HEK293 (cell line): Measurements from ENCODE around the gene HNRNPA2B1.

Source experiments
- ELK4 ChIP-seq: IDR thresholded peaks from 2 replicates; pipeline ENCODE4 v1.6.1; 2011; ENCODE audit warnings: mild to moderate bottlenecking, low read depth, low read length, borderline replicate concordance
- OSR2 ChIP-seq: fragments of 450-650 bp; formaldehyde crosslinking; IDR thresholded peaks from 2 replicates; pipeline ENCODE4 v1.5.1; 2016; ENCODE audit warnings: missing biosample characterization, missing genetic modification characterization
- OVOL3 ChIP-seq: fragments of 450-650 bp; formaldehyde crosslinking; IDR thresholded peaks from 2 replicates; pipeline ENCODE4 v1.5.1; 2016; ENCODE audit warnings: missing biosample characterization, missing genetic modification characterization
- REPIN1 ChIP-seq: fragments of 450-650 bp; formaldehyde crosslinking; IDR thresholded peaks from 2 replicates; pipeline ENCODE4 v1.5.1; 2017; ENCODE audit warnings: missing biosample characterization, missing genetic modification characterization, low read depth
- REST ChIP-seq: fragments of 450-650 bp; formaldehyde crosslinking; IDR thresholded peaks from 2 replicates; pipeline ENCODE4 v1.5.1; 2016; ENCODE audit warnings: missing biosample characterization, missing genetic modification characterization
- SP7 ChIP-seq: fragments of 450-650 bp; formaldehyde crosslinking; IDR thresholded peaks from 2 replicates; pipeline ENCODE4 v1.5.1; 2016; ENCODE audit warnings: missing biosample characterization, missing genetic modification characterization
- WT1 ChIP-seq: fragments of 450-650 bp; formaldehyde crosslinking; IDR thresholded peaks from 2 replicates; pipeline ENCODE4 v1.5.1; 2016; ENCODE audit warnings: missing biosample characterization, missing genetic modification characterization
- ZBTB10 ChIP-seq: fragments of 450-650 bp; formaldehyde crosslinking; IDR thresholded peaks from 2 replicates; pipeline ENCODE4 v1.5.1; 2016; ENCODE audit warnings: missing biosample characterization, missing genetic modification characterization
- ZBTB17 ChIP-seq: fragments of 450-650 bp; formaldehyde crosslinking; IDR thresholded peaks from 2 replicates; pipeline ENCODE4 v1.5.1; 2016; ENCODE audit warnings: missing biosample characterization, missing genetic modification characterization
- ZBTB48 ChIP-seq: fragments of 450-650 bp; formaldehyde crosslinking; IDR thresholded peaks from 2 replicates; pipeline ENCODE4 v1.5.1; 2016; ENCODE audit warnings: missing biosample characterization, missing genetic modification characterization
- ZBTB6 ChIP-seq: fragments of 450-650 bp; formaldehyde crosslinking; IDR thresholded peaks from 2 replicates; pipeline ENCODE4 v1.5.1; 2017; ENCODE audit warnings: missing biosample characterization, missing genetic modification characterization
- ZFP69B ChIP-seq: fragments of 450-650 bp; formaldehyde crosslinking; IDR thresholded peaks from 2 replicates; pipeline ENCODE4 v1.5.1; 2016; ENCODE audit warnings: missing biosample characterization, missing genetic modification characterization
- ZIC2 ChIP-seq: fragments of 450-650 bp; formaldehyde crosslinking; IDR thresholded peaks from 2 replicates; pipeline ENCODE4 v1.5.1; 2016; ENCODE audit warnings: missing biosample characterization, missing genetic modification characterization
- ZNF114 ChIP-seq: fragments of 450-650 bp; formaldehyde crosslinking; IDR thresholded peaks from 2 replicates; pipeline ENCODE4 v1.5.0; 2017; ENCODE audit warnings: missing biosample characterization, missing genetic modification characterization
- ZNF148 ChIP-seq: fragments of 450-650 bp; formaldehyde crosslinking; IDR thresholded peaks from 2 replicates; pipeline ENCODE4 v1.5.0; 2017; ENCODE audit warnings: missing biosample characterization, missing genetic modification characterization, borderline replicate concordance
- ZNF169 ChIP-seq: fragments of 450-650 bp; formaldehyde crosslinking; IDR thresholded peaks from 2 replicates; pipeline ENCODE4 v1.5.1; 2016; ENCODE audit warnings: missing biosample characterization, missing genetic modification characterization
- ZNF24 ChIP-seq: fragments of 450-650 bp; formaldehyde crosslinking; IDR thresholded peaks from 2 replicates; pipeline ENCODE4 v1.5.1; 2016; ENCODE audit warnings: missing biosample characterization, missing genetic modification characterization
- ZNF274 ChIP-seq, 2 experiments: fragments of 200-500 bp in 1 of 2; fragments of 450-650 bp in 1 of 2; sonication (Bioruptor generic) in 1 of 2; formaldehyde crosslinking in 1 of 2; IDR thresholded peaks; 2 replicates each; pipeline versions ENCODE4 v1.5.1 to v1.6.1; 2014 to 2016; ENCODE audit warnings: borderline replicate concordance in 1 of 2, inconsistent platforms in 1 of 2, low read length in 1 of 2, missing biosample characterization in 1 of 2, missing genetic modification characterization in 1 of 2
- ZNF48 ChIP-seq: fragments of 450-650 bp; formaldehyde crosslinking; IDR thresholded peaks from 2 replicates; pipeline ENCODE4 v1.5.1; 2016; ENCODE audit warnings: missing biosample characterization, missing genetic modification characterization
- ZNF571 ChIP-seq: fragments of 450-650 bp; formaldehyde crosslinking; IDR thresholded peaks from 2 replicates; pipeline ENCODE4 v1.5.0; 2017; ENCODE audit warnings: missing biosample characterization, missing genetic modification characterization
- ZNF623 ChIP-seq: fragments of 450-650 bp; formaldehyde crosslinking; IDR thresholded peaks from 2 replicates; pipeline ENCODE4 v1.5.1; 2016; ENCODE audit warnings: missing biosample characterization, missing genetic modification characterization
- ZNF645 ChIP-seq: fragments of 450-650 bp; formaldehyde crosslinking; IDR thresholded peaks from 2 replicates; pipeline ENCODE4; 2016; ENCODE audit warnings: missing biosample characterization, missing genetic modification characterization
- ZNF76 ChIP-seq: fragments of 450-650 bp; formaldehyde crosslinking; IDR thresholded peaks from 2 replicates; pipeline ENCODE4; 2016; ENCODE audit warnings: low read depth, missing biosample characterization, missing genetic modification characterization, borderline replicate concordance
- ZNF776 ChIP-seq: fragments of 450-650 bp; formaldehyde crosslinking; IDR thresholded peaks from 2 replicates; pipeline ENCODE4 v1.5.0; 2017; ENCODE audit warnings: missing biosample characterization, missing genetic modification characterization, borderline replicate concordance
- ZNF792 ChIP-seq: fragments of 450-650 bp; formaldehyde crosslinking; IDR thresholded peaks from 2 replicates; pipeline ENCODE4 v1.5.1; 2016; ENCODE audit warnings: missing biosample characterization, missing genetic modification characterization
- ZSCAN16 ChIP-seq: fragments of 450-650 bp; formaldehyde crosslinking; IDR thresholded peaks from 2 replicates; pipeline ENCODE4 v1.5.1; 2016; ENCODE audit warnings: missing biosample characterization, missing genetic modification characterization
- ZXDB ChIP-seq: fragments of 450-650 bp; formaldehyde crosslinking; IDR thresholded peaks from 2 replicates; pipeline ENCODE4 v1.5.1; 2016; ENCODE audit warnings: missing biosample characterization, missing genetic modification characterization

The HNRNPA2B1 gene

GRCh38 chr7:26155531-26156375 is 44.8 kb downstream of the HNRNPA2B1 start (continued):
- TF ChIP-seq ELK4 = no peak
- peak; percentile 79; the same call in 1 of the 2 replicates for TF ChIP-seq SP7 (tag by site-specific recombination)
- no peak for TF ChIP-seq OSR2
- no peak for TF ChIP-seq ZBTB6
- no peak for TF ChIP-seq ZNF623
- peak; percentile 54; the same call in 1 of the 2 replicates for TF ChIP-seq WT1 (tag by site-specific recombination)
- TF ChIP-seq ZNF24 (tag by site-specific recombination) = no peak
- no peak for TF ChIP-seq ZNF571 (tag by site-specific recombination)
- no peak for TF ChIP-seq ZNF645 (tag by site-specific recombination)
- peak; percentile 49; the same call in 1 of the 2 replicates for TF ChIP-seq ZBTB17 (tag by site-specific recombination)
- TF ChIP-seq ZBTB10 (tag by site-specific recombination) = no peak
- no peak for TF ChIP-seq ZFP69B (tag by site-specific recombination)
- TF ChIP-seq REPIN1 (tag by site-specific recombination) = no peak
- TF ChIP-seq REST (tag by site-specific recombination) = no peak
- no peak for TF ChIP-seq ZNF114
- TF ChIP-seq ZNF148 = no peak
- TF ChIP-seq ZNF776 (tag by site-specific recombination) = no peak
- no peak for TF ChIP-seq ZBTB48 (tag by site-specific recombination)
- TF ChIP-seq ZXDB (tag by site-specific recombination) = no peak
- TF ChIP-seq ZNF274 (IDR thresholded peaks at IDR 0.05; ENCODE audit: low read length) = no peak
- no peak for TF ChIP-seq ZNF274 (tag by site-specific recombination; IDR thresholded peaks at IDR 0.05; ENCODE audit: borderline replicate concordance)
- TF ChIP-seq ZNF792 (tag by site-specific recombination) = no peak
- no peak for TF ChIP-seq ZNF169 (tag by site-specific recombination)
- TF ChIP-seq ZNF76 (tag by site-specific recombination) = no peak
- peak; percentile 56 for TF ChIP-seq ZIC2 (tag by site-specific recombination)
- no peak for TF ChIP-seq ZNF48 (tag by site-specific recombination)
- TF ChIP-seq OVOL3 (tag by site-specific recombination) = no peak
- TF ChIP-seq ZSCAN16 (tag by site-specific recombination) = no peak
